Measurements from ENCODE around the gene ZC3HAV1L.

GRCh38 chr7:139004321-139005090, 31.3 kb downstream of the ZC3HAV1L start:
- TF ChIP-seq POLR2A (IDR thresholded peaks at IDR 0.05; ENCODE audit: low read depth, low read length) (no peak), TAF1 (IDR thresholded peaks at IDR 0.05; ENCODE audit: borderline replicate concordance, low read depth, low read length) (no peak), POLR2AphosphoS5 (IDR thresholded peaks at IDR 0.05; ENCODE audit: low read depth, low read length) (no peak)
